HG02678 (cell line): ENCODE measurements around the gene LMO7.
"Not testable (repeated sequence)": the region's sequence is repeated elsewhere in the genome, so short reads cannot be mapped to it uniquely, and the experiment has no call there.

Source experiments
- ATAC-seq: cut with Tn5 transposase; IDR thresholded peaks from one replicate; pipeline ENCODE4 v1.9.1; 2021; ENCODE audit warnings: mild to moderate bottlenecking, moderate library complexity; ENCODE audit not compliant: unreplicated experiment

Gene LMO7

DNA sequence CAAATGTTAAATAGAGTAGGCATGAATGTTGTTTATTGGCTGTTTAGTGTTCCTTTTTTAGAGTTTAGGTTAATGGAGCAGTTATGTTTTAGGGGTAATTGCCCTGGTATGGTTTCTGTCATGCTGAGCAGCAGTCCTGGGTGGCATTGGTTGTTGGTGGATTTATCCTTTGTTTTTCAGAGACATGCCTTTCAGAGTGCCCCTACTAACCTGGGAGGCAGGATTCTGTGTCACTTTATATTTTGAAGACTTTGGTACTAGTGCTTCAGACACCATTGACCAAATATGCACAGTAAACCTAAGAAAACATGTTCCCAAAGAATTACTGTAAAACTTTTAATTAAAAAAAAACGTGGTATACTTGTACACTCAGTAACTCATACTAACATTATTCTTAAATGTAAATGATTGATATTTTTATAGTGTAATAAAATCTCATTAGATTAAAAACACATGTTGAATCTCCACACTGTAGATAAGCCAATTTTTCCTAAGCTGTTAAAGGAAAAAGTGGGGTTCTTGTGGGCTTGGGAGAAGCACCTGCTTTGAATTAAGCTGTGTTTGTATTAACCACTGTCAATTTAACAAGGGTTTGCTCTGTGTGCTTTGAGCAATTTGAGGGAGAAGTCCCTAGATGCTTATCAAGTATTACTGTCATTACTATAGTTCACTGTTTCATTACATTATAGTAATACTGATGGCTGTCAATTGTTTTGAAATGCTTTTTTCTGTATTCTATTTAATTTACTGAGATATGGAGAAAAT is 133.2 kb downstream of the LMO7 start:
- no peak for ATAC-seq

DNA sequence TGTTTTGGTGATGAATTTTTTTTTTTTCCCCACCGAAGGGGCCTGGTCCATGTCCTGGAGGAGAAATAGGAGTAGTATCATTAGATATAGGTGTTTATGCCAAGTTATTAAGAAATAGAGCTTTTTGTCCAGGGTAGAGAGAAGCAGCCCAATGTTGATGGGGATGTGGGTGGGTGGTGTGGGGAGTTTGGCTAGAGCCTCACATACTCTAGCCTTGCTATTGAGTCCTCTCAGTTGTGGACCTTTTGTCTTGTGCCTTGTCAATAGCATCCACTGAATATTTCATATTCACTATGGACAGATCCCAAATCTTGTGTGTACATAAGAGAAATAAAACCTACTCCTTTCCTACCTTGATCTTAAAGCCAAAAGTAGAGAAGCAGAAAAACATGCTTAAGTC is 134.0 kb downstream of the LMO7 start:
- no peak for ATAC-seq

GRCh38 chr13:75770592-75771011 is 134.5 kb downstream of the LMO7 start:
- ATAC-seq: no peak

GRCh38 chr13:75771226-75771625 is 135.1 kb downstream of the LMO7 start:
- ATAC-seq: no peak

GRCh38 chr13:75771818-75772217 is 135.7 kb downstream of the LMO7 start:
- ATAC-seq: no peak

GRCh38 chr13:75774176-75774575 is 138.0 kb downstream of the LMO7 start:
- ATAC-seq: no peak

DNA sequence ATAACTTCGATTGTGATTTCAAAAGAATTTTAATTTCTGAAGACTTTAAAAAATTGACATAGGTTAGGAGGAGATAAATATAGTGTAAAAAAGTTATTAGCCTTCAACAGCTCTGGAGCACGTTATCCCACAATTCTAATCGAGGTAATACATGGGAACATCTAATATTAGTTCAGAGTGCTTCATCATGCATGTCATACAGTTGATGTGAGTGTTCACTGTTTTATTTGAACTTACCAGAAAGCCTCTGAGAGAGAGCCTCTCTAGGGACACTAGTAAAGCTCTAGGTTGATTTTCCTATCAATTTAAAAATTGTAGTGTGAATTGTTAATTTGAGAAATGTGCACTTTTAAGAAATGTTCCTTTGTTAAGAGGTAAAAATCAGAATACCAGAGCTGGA is 140.4 kb downstream of the LMO7 start:
- ATAC-seq: no peak

DNA sequence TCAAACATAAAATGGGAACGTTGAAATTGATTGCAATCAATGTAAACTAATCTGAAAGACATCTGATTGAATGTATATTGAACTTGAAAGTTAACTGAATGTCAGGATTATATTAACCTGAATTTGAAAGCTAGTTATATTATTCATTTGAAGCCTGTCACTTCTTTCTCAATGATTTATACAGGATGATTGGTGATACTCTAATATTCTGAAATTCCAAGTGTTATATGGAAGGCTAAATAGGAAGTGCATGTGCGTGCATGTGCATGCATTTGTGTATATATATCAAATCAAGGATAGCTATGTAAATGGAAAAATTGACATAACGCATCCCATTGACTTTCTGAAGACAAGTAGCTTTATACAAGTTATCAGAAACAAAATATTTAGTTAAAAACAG is 143.3 kb downstream of the LMO7 start:
- ATAC-seq: no peak

DNA sequence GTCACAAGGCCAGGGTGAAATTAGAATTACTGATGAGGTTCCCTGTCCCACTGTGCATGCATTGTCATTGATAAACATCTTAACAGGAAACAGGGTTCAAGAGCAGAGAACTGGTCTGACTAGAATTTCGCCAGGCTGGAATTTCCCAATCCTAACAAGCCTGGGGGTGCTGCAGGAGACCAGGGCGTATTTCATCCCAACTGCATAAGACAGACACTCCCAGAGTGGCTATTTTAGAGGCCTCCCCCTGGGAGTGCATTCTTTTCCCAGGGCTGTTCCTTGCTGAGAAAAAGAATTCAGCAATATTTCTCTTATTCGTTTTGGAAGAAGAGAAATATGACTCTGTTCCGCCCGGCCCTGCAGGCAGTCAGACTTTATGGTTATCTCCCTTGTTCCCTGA is 144.0 kb downstream of the LMO7 start:
- not testable (repeated sequence) for ATAC-seq

GRCh38 chr13:75782985-75783384 is 146.9 kb downstream of the LMO7 start:
- no peak for ATAC-seq

DNA sequence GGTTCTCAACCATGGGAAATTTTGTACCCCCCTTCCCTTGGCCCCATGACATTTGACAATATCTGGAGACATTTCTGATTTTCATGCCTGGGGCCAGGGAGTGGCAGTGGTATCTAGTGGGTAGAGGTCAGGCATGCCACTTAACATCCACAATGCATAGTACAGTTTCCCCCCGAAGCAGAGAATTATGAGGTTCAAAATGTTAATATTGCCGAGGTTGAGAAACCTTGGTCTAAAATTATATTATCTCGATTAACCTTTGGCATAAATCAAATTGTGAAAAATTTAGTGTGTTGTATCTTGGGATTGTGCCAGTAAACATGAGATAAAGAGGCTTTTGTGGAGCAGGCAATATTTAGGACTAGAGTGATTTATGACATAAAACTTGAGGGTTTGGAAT is 147.9 kb downstream of the LMO7 start:
- ATAC-seq: no peak

DNA sequence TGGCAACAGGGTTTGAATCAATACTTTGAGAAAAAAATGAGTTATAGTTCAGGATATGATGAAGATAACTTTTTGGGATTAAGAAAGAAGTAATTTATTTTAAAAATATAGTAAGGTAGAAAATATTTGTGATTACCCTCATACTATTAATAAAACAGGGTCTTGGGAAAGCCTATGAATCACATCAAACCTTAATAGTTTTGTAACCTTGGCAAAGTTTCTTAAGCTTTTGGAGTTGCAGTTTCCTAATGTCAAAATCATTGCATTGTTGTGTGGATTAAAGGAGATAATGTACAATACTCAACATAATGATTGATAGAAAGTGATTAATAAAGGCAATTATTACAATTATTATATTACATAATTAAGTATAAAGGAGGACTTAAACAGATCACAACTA is 149.0 kb downstream of the LMO7 start:
- ATAC-seq: no peak

- no peak for ATAC-seq
Measured at GRCh38 chr13:75787249-75787928, 151.3 kb downstream of the LMO7 start.

DNA sequence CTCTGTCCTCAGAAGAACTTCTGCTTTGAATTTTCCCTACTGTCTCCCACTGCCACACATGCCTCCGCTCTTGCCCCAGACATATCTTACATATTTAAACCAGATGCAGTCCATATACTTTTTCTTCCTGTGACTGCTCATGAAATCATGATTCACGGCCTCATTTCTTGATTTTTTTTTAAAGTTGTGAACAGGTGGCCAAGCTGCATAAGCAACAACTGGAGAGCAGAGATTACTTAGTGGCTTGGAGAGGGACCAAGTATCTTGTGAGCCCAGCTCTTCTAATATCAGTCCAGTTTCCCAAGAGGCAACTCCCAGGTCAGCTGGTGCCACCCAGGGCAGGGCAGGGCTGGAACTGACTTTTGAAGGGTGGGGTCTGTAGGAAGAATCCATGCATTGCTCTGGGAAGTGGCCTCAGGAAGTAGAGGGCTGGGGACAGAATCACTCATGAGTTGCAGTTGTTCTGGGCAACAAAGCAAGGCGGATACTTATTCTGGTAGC is 152.4 kb downstream of the LMO7 start:
- ATAC-seq: no peak

DNA sequence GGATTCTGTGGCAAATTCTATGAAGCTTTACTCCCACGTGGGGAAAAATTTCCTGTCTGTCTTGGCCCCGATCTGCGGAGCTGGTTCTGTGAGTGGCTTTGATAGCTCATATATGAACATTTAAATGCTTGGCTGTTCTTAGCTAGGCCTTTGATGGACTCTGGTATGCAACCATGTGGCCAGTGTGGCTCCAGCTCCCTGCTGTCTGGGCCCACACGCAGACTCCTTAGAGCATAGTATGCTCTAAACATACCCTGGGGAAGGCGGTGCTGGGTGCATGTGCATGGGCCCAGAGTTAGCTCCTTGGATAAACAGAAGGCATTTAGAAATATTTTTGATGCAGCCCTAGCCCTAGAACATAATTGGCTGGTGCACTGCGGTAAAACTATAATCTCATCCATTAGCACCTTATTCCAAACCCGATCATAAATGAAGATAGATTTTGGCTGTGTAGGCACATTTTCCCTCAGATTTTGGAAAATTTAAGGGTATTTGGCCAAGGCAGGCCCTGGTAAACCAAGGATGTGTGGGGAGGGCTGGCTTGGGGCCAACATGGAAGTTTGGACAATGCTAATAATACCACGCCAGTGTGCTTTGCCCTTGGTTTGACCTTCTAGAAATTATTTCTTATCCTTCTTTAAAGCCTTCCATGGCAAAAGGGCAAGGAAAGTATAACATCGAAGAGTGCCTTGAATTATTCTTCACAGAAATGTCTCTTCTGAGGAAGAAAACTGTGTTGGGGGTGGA is 153.5 kb downstream of the LMO7 start:
- ATAC-seq: no peak

DNA sequence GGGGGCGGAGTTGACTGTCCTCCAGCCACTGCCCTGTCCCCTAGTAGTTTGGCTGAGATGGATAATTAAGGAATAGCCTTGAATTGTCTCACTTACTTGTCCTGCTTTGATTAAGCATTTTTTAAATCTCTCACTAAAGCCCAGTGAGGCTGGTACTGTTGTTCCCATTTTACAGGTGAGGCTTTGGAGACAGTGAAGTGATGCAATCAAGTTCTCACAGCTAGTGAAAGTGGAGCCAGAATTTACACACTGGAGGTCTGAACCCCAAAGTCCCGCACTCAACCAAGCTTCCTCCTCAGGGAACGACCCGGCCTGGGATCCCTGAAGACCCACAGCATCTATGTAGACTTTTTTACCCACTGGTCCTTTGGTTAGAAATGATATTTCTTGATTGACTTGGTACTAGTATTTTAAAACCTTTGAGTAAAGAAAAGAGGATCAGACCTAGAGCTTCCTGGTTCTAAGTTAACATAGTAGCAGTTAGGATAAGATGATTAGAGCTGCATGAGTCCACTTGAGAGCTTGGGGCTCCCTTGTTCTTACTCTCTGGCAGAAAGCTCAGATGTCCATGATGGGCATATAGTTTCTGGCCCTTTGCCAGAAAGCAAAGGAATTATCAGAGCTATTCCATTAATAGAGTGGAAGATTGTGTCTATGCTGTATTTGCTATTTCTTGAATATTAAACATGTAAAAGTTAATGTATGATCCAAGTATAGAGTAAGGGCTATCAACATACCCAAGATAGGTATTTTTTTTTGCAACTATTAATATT is 154.3 kb downstream of the LMO7 start:
- no peak for ATAC-seq

GRCh38 chr13:75792526-75793187 is 156.5 kb downstream of the LMO7 start:
- no peak for ATAC-seq

DNA sequence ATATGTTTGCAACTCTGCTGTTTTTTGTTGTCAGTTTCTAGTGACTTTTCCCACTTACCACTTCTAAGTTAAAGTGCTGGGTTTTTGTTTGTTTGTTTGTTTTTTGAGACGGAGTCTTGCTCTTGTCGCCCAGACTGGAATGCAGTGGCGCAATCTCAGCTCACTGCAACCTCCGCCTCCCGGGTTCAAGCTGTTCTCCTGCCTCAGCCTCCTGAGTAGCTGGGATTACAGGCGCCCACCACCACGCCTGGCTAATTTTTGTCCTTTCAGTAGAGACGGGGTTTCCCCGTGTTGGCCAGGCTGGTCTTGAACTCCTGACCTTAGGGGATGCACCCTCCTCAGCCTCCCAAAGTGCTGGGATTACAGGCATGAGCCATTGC is 157.0 kb downstream of the LMO7 start:
- ATAC-seq: not testable (repeated sequence)

DNA sequence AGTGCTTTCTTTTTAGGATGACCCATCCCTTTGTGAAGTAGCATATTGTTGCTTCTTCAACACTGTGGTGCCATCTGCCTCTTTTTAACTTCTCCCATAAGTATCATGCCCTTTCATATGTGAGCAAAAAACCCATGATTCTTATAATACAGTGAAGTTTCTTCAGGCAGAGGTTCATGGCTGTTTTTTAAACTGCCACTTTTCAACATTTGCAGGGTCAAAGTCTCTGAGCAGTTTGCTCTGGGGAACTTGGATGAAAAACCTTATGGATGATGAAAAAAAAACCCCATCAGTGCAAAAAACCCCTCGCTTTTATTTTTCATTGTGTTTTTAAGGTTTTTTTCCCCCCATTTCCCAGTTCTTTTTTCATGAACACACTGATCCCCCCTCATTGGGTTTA is 158.5 kb downstream of the LMO7 start:
- no peak for ATAC-seq

GRCh38 chr13:75795274-75795673 is 159.1 kb downstream of the LMO7 start:
- ATAC-seq: no peak
